Stimulated activated CD4-positive, alpha-beta T cell treated with anti-CD3 and anti-CD28 coated beads, Interleukin-1b, Interleukin-23, amount 100 ng/mL, for 24 hours (primary cell): Measurements from ENCODE around the gene S100A12.
A peak's percentile ranks its signal among the peaks of the same experiment; 100 is the strongest.
"Not testable (repeated sequence)": the region's sequence is repeated elsewhere in the genome, so short reads cannot be mapped to it uniquely, and the experiment has no call there.

Experiments used
- DNase-seq, 4 experiments: peaks; one replicate each; pipeline ENCODE4 v3.0.0-alpha.2; 2020; ENCODE audit warnings: low read depth in 4 of 4, low spot score in 1 of 4

The S100A12 gene

GRCh38 chr1:153375511-153375910 is at the start of gene S100A12:
Gene S100A12 (minus strand): TSS chr1:153375621. CDS start chr1:153374592, 1,029 bp downstream.
- DNase-seq: no peak

DNA sequence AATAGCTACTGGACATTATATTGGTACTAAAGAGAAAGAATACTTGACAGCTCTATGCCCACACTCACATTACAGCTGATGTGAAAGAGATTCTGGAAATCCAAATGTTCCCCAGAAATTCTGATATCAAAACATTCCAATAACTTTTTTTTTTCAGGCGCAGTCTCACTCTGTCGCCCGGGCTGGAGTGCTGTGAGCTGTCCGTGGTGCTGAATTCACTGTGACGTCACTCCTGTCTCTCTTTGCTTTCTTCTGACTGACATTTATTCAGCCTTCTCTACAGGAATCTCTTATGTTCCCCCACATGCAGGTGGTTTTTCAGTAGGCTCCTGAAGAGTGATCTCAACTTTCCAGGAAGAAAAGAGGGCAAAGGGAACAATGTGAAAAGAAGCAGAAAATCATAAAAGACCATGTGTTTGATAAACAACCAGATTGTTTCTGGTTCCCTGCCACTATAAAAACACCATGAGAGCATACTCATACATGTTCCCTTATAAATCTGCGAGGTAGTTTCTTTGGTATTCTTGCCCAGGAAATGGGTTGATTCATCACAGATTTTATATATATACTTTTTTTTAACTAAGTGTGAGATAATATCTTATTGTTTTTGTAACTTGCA is 47.1 kb upstream of the S100A12 start:
- peak; percentile 33 to 57 (median 50) for DNase-seq

GRCh38 chr1:153420306-153420705 is 44.9 kb upstream of the S100A12 start:
- DNase-seq: no peak

DNA sequence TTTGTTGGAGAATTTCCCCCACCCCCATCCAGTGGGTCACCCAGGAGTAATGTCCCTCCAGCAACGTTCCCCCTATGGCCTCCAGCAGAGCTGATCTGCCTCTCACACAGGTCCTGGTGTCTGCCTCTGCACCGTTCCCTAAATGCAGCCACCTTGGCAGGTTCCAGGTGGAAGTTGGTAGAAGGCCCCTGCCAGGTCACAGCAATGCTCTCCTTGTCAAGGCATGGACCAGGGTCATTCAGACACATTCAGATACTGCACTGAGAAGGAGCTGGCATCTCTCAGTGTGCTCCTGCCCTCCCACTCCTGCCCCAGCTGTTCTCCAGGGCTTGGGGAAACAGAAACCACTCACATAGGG is 44.0 kb upstream of the S100A12 start:
- DNase-seq: not testable (repeated sequence)

DNA sequence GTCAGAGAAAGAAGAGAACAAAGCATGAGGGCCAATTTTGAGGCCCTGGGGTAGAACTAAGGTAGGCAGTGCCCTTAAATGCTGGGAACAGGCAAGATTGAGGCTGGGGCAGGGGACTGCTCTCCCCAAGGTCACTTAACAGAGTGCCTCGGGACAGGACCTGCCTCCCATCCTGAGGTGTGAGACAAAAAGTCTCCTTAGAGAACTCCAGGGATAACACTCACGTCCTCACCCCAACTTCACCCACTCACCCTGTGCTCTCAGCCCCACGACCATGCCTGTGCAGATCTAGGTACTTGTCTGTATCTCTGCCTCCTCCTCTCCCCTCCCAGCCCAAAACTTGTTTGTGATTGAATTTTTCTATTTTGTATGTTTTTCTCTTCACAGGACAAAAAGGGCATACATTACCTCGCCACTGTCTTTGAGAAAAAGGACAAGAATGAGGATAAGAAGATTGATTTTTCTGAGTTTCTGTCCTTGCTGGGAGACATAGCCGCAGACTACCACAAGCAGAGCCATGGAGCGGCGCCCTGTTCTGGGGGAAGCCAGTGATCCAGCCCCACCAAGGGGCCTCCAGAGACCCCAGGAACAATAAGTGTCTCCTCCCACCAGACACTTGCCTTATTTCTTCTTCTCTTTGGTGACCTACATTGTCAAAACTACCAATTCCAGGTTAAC is 43.5 kb upstream of the S100A12 start:
- DNase-seq: not testable (repeated sequence)

DNA sequence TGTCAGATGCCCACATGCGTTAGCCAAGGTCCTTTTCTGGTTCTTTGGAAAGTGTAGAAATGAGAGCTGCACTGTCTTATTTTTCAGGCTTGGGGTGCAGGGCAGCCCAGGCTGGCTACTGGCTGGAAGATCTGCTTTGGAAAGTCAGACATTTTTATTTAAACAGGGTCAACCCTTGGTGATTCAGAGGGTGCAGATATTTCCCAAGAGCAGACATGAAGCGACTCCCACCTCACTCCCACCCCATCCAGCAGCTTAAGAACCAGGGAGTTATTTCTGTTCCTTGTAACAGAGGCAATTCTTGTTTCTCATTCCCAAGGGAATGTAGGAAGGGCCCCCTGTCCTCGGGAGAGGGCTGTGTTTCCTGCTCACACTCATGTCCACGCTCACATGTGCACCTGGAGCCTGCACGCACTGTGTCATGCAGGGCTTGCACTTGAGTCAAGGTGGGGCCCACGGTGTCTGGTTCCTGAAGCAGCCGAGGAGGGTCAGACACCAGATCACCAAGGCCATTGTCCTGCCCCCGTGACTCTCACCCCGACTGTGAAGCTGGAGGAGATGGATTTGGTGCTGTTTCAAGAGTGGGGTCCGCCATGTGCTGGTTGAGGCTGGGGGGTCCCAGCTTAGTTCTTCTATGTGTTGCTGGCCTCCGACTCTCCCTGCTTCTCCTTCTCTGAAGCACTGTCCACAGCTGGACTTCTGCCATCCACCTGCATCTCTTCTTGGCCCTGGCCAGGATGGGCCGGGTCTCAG is 41.9 kb upstream of the S100A12 start:
- no peak for DNase-seq

GRCh38 chr1:153415850-153416570 is 40.6 kb upstream of the S100A12 start, which contains the start of gene S100A7A:
Gene S100A7A (plus strand): TSS chr1:153416520. CDS start chr1:153418083, 1,563 bp downstream.
- DNase-seq: no peak

DNA sequence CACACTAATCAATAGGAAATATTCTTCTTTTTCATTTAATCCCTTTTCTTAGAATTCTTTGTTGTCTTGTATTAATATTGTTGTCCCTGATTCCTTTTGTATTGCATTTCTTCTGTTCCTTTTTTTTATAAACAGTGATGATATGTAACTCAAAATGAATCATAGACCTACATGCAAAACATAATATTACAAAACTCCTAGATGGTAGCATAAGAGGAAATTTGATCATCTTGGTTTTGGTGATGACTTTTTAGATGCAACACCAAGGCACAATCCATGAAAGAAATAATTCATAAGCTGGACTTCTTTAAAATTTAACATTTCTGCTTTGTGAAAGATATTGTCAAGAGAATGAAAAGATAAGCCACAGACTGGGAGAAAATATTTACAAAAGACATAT is 38.5 kb upstream of the S100A12 start:
- DNase-seq: not testable (repeated sequence)

- DNase-seq: not testable (repeated sequence)
Observed at GRCh38 chr1:153407274-153407673, 31.9 kb upstream of the S100A12 start.

DNA sequence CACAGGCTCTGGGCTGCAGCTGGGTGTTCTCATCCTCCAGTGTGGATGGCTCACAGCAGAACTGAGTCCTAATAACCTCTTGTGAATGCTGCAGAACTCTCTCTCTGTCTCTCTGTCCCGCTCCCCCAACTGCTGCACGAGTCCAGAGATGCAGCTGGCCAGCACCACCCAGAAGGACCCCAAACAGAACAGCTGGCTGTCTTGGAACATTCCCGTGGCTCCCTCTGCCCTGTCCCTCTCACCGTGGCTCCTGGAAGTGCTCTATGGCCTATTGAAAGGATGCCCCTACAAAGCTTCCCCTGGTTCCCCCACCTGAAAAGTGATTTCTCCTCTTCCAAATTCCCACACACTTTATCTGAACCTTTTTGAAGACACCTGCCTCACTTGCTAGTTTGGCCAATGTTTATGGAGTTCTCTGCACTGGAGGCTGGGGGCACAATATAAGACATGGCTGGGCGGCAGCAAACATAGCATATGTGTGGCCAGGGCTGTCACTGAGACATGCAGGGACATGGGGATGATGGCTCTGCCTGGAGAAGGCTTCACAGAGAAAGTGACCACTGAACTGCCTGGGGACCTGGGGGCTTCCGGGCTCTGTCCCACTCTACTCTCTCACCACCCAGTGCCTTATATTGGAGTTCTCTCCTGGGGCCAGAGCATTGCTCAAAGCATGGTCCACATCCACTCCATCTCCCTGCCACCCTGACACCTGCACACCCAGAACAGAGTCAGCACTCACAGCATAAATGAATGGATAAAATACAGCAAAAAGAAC is 30.6 kb upstream of the S100A12 start:
- not testable (repeated sequence) for DNase-seq

GRCh38 chr1:153404768-153405167 is 29.3 kb upstream of the S100A12 start:
- peak; percentile 2 to 46 (median 36) for DNase-seq

GRCh38 chr1:153404086-153404635 is 28.7 kb upstream of the S100A12 start:
- DNase-seq: no peak

- DNase-seq: no peak
Observed at GRCh38 chr1:153403421-153404085, 28.1 kb upstream of the S100A12 start.

DNA sequence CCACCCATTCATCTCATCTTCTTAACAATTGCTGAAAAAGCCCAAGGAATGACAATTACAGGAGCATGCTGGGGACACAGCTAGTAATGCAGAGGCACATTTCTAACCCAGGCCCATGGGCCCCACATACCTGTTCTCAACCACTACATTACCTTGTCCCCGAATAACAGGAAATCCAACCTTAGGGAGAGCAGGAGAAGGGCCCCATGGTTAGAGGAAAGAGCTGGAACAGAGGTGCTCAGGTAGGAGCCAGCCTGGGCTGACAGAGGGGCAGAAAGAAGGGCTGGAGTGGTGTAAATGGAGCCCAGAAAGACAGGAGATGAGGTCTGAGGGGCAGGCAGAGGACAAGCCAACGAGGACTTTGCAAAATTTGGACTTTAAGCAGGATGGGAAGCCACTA is 26.8 kb upstream of the S100A12 start:
- no peak for DNase-seq

- no peak for DNase-seq
Observed at GRCh38 chr1:153401461-153401860, 26.0 kb upstream of the S100A12 start.

- no peak for DNase-seq
Observed at GRCh38 chr1:153400244-153400643, 24.8 kb upstream of the S100A12 start.

GRCh38 chr1:153399401-153400055 is 24.1 kb upstream of the S100A12 start:
- no peak for DNase-seq

DNA sequence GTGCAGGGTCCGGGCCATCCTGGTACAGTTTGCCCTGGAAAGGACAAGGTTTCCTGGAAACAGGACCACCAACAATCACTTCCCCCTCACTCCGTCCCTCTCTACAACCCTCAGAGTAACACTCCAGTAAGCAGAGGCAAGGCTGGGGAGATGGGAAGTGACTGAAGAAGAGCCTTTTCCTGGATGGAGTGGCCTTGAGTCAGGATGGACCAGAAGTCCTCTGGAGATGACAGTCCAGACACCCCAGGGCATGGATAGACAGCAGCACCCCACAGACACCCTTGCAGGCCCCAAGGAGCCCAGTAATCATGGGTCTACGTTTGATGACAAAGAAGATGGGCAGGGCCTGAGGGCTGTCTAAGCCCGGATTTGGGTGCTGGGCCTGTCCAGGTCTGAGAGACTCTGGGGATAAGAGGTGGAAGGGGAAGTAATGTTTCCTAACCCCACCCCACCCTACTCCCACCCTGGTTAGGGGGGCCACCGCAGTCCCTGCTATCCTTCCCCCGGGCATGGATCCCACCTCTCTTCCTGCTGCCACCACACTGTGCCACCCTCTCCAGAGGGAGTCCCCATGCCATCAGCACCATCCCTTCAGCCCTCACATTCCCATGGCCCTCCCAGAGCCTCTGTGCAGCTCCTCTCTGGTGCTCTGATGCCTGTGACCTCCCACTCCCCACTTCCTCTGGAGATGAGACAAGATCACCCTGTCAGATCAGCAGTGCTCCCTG is 22.7 kb upstream of the S100A12 start:
- DNase-seq: no peak
